GM10266 (cell line): ENCODE data around the gene PHF21B.

ENCODE experiments used
- DNase-seq: peaks from one replicate; pipeline ENCODE4 v3.0.0; 2012; ENCODE audit errors: extremely low spot score
- CTCF ChIP-seq: IDR thresholded peaks from 2 replicates; pipeline ENCODE4 v1.5.1; 2012; ENCODE audit warnings: mild to moderate bottlenecking, low read depth; ENCODE audit not compliant: control insufficient read depth, insufficient read depth; ENCODE audit errors: missing control alignments

PHF21B gene

GRCh38 chr22:44952863-44953746 lies 56.7 kb downstream of the PHF21B start:
- no peak for DNase-seq
- no peak for TF ChIP-seq CTCF

GRCh38 chr22:44951510-44951816 lies 58.3 kb downstream of the PHF21B start:
- DNase-seq = no peak
- TF ChIP-seq CTCF = no peak

- no peak for TF ChIP-seq CTCF
- DNase-seq = no peak
These were observed 58.8 kb downstream of the PHF21B start for GRCh38 chr22:44950806-44951509.

GRCh38 chr22:44947846-44948245 lies 62.0 kb downstream of the PHF21B start:
- TF ChIP-seq CTCF = no peak
- no peak for DNase-seq

GRCh38 chr22:44947049-44947448 lies 62.8 kb downstream of the PHF21B start:
- no peak for TF ChIP-seq CTCF
- DNase-seq = no peak

GRCh38 chr22:44944883-44945601 lies 64.8 kb downstream of the PHF21B start:
- DNase-seq = no peak
- no peak for TF ChIP-seq CTCF
